Osteocyte (in vitro differentiated cells): ENCODE measurements around the gene TSHZ2. TPM values are rescaled to one million over a fixed set of nuclear protein-coding genes. Genes with fewer than 3 reads are reported as not detected.

Experiments used
- DNase-seq: peaks from one replicate; pipeline ENCODE4 v3.0.0; 2021; ENCODE audit warnings: mixed read lengths; ENCODE audit not compliant: unreplicated experiment; ENCODE audit errors: extremely low spot score
- H3K27ac Mint-ChIP-seq: one replicate; pipeline ENCODE4 v1.8.0; 2021; ENCODE audit warnings: mild to moderate bottlenecking, mixed read lengths; ENCODE audit not compliant: unreplicated experiment
- H3K27me3 Mint-ChIP-seq: one replicate; pipeline ENCODE4 v1.8.0; 2021; ENCODE audit warnings: mixed read lengths; ENCODE audit not compliant: unreplicated experiment
- H3K36me3 Mint-ChIP-seq: one replicate; pipeline ENCODE4 v1.8.0; 2021; ENCODE audit warnings: mixed read lengths; ENCODE audit not compliant: unreplicated experiment
- H3K4me1 Mint-ChIP-seq: one replicate; pipeline ENCODE4 v1.8.0; 2021; ENCODE audit warnings: mixed read lengths; ENCODE audit not compliant: unreplicated experiment
- H3K4me3 Mint-ChIP-seq: one replicate; pipeline ENCODE4 v1.8.0; 2021; ENCODE audit warnings: mild to moderate bottlenecking, moderate library complexity, mixed read lengths; ENCODE audit not compliant: unreplicated experiment
- H3K9me3 Mint-ChIP-seq: one replicate; pipeline ENCODE4 v1.8.0; 2021; ENCODE audit warnings: mixed read lengths; ENCODE audit not compliant: unreplicated experiment
- total RNA-seq: library from RNA; stranded (reverse); gene quantifications from 2 replicates; pipeline ENCODE4 v1.2.1, GENCODE V29; 2021
- TF ChIP-seq, protein P1 (sequence below): fragments of 200-600 bp; sonication (generic); IDR thresholded peaks from 2 replicates; pipeline ENCODE4 v1.5.0; 2021; ENCODE audit warnings: antibody characterized with exemption, mild to moderate bottlenecking, moderate library complexity

The TSHZ2 gene
- total RNA-seq, 1 donor from 2014 or later: not detected

DNA sequence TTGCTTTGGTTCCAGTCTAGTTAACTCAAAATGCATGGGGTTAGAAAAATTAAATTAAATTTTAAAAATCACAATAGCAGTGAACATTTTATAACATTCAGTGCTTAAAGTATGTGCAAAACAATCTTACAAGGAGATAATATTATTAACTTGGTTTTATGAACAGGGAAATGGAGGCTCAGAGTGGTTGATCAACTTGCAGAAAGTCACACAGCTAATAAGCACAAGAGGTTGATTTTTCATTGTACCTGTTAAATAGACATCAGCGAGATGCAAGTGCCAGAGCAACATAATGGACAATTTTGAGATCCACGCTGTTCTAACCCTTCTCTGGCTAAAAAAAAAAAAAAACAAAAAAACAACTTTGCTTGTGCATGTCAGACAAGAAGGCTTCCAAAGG, 219.8 kb downstream of the TSHZ2 start:
- no peaks in the 10 kb centered on the region for H3K4me1 Mint-ChIP-seq
- no peak overlapping the region for H3K27ac Mint-ChIP-seq
- H3K36me3 Mint-ChIP-seq: no peaks in the 10 kb centered on the region
- H3K9me3 Mint-ChIP-seq: no peaks in the 10 kb centered on the region
- no peak for DNase-seq
- H3K27me3 Mint-ChIP-seq: no peaks in the 10 kb centered on the region
- TF ChIP-seq, protein P1, sequence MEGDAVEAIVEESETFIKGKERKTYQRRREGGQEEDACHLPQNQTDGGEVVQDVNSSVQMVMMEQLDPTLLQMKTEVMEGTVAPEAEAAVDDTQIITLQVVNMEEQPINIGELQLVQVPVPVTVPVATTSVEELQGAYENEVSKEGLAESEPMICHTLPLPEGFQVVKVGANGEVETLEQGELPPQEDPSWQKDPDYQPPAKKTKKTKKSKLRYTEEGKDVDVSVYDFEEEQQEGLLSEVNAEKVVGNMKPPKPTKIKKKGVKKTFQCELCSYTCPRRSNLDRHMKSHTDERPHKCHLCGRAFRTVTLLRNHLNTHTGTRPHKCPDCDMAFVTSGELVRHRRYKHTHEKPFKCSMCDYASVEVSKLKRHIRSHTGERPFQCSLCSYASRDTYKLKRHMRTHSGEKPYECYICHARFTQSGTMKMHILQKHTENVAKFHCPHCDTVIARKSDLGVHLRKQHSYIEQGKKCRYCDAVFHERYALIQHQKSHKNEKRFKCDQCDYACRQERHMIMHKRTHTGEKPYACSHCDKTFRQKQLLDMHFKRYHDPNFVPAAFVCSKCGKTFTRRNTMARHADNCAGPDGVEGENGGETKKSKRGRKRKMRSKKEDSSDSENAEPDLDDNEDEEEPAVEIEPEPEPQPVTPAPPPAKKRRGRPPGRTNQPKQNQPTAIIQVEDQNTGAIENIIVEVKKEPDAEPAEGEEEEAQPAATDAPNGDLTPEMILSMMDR: no peak
- H3K4me3 Mint-ChIP-seq: no peak overlapping the region

DNA sequence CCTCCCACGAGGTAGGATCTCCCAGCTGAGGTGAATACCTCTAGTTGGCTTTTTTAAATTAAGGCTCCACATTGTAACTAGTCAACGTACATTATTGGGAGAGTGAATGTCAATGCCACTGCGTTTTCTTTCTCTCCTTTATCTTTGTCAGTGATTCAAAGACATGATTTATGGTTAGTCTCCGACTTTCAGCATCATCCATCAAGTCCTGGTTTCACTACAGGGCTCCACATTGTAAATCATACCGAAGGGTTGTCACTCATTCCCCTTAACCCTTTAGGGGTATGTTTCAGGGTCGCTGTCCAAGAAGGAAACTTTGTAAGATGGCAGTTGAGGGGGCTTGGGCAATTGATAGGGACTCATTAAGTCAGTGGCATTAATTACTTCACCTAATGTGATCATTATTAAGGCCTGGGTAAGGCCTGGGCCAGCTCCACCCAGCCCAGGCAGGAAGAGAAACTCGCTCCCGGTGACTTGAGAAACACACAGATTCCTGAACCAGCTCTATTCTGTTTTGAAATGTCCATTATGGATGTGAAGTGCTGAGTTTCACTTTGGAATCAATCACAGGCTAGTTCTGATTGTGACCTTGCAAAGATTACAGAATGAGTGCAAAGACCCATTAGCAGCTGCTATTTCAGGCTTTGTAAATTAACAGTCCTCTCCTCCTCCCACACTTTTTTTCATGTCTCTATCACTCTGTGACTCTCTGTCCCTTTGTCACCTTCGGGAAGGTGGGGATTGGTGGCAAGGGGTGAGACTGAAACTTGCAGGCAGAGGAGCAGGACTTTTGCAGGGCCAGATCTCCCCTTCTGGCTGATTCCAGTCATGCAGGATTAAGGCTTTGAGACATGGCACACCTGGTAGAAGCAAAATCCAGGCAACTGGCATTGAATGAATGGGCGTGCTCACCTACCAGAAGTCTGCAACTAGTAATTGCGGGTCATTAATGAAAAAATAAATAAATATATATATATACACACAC, 222.4 kb downstream of the TSHZ2 start:
- Mint-ChIP-seq H3K9me3 (no peaks in the 10 kb centered on the region), H3K4me1 (no peaks in the 10 kb centered on the region), H3K27ac (no peak overlapping the region), H3K36me3 (no peaks in the 10 kb centered on the region), H3K27me3 (no peaks in the 10 kb centered on the region), H3K4me3 (no peak overlapping the region)
- TF ChIP-seq, protein P1: no peak
- no peak for DNase-seq

GRCh38 chr20:53195876-53196610, 223.9 kb downstream of the TSHZ2 start:
- TF ChIP-seq, protein P1: no peak
- H3K9me3 Mint-ChIP-seq: no peaks in the 10 kb centered on the region
- no peak for DNase-seq
- H3K4me3 Mint-ChIP-seq: no peak overlapping the region
- H3K27me3 Mint-ChIP-seq: no peaks in the 10 kb centered on the region
- no peaks in the 10 kb centered on the region for H3K36me3 Mint-ChIP-seq
- H3K27ac Mint-ChIP-seq: no peak overlapping the region
- no peaks in the 10 kb centered on the region for H3K4me1 Mint-ChIP-seq

DNA sequence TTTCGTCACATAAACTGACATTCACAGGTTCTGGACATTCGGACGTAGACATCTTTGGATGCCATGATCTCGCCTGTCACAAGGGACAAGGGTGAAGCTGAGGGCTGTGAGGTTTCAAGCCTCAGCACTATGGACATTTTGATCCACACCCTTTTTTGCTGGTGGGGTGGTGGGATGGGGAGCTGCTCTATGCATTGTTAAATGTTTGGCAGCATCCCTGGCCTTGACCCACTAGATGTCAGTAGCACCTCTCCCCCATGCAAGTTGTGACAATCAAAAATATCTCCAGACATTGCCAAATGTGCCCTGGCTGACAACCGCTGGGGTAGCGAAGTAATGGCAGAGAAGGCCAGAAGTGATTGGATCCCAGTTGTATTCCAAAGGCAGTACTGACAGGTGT, 229.4 kb downstream of the TSHZ2 start:
- H3K27ac Mint-ChIP-seq: no peak overlapping the region
- no peaks in the 10 kb centered on the region for H3K36me3 Mint-ChIP-seq
- TF ChIP-seq, protein P1: no peak
- no peaks in the 10 kb centered on the region for H3K4me1 Mint-ChIP-seq
- H3K9me3 Mint-ChIP-seq: no peaks in the 10 kb centered on the region
- H3K4me3 Mint-ChIP-seq: no peak overlapping the region
- no peaks in the 10 kb centered on the region for H3K27me3 Mint-ChIP-seq
- no peak for DNase-seq

- Mint-ChIP-seq H3K4me1 (no peaks in the 10 kb centered on the region), H3K27me3 (no peaks in the 10 kb centered on the region), H3K4me3 (no peak overlapping the region), H3K9me3 (no peaks in the 10 kb centered on the region), H3K36me3 (no peaks in the 10 kb centered on the region), H3K27ac (no peak overlapping the region)
- TF ChIP-seq, protein P1: no peak
- no peak for DNase-seq
Measured at GRCh38 chr20:53202777-53203176, 230.6 kb downstream of the TSHZ2 start.
